ENCODE measurements around the gene RASSF3. TPM values are rescaled to one million over a fixed set of nuclear protein-coding genes. Genes with fewer than 3 reads are reported as not detected.
A peak's percentile ranks its signal among the peaks of the same experiment; 100 is the strongest.

RASSF3 gene
- total RNA-seq, 1 experiment from 2014 or later, result 30.5 TPM

- BruUV-seq (replicated peaks), result no TSS peak
- Mint-ChIP-seq H3K4me3 (ENCODE audit: unreplicated experiment) (no peak overlapping the region), H3K27me3 (ENCODE audit: insufficient read depth, unreplicated experiment) (no peaks in the 10 kb centered on the region), H3K9me3 (ENCODE audit: unreplicated experiment) (no peaks in the 10 kb centered on the region), H3K4me1 (ENCODE audit: insufficient read depth, unreplicated experiment) (peaks cover 4% of the 10 kb centered on the region), H3K36me3 (ENCODE audit: insufficient read depth, unreplicated experiment) (peaks cover 9% of the 10 kb centered on the region), H3K27ac (ENCODE audit: low read depth, unreplicated experiment) (no peak overlapping the region)
- TF ChIP-seq CTCF (IDR thresholded peaks at IDR 0.05; ENCODE audit: unreplicated experiment), result no peak
- intact Hi-C loops (cut with micrococcal nuclease), result no loop called here
- no peak for DNase-seq (ENCODE audit: unreplicated experiment)
- ChIA-PET POLR2A (interaction anchor here (0.6 to 1.4 kb wide), 4 partner anchors 9 to 139 kb away, joined by 3 to 4 read pairs (median 4); no protein-coding TSS in a partner anchor), CTCF (interaction anchor here (1.2 kb wide), 1 partner anchor 24 kb away, joined by 3 read pairs; no protein-coding TSS in a partner anchor)
Observed at GRCh38 chr12:64655141-64655540, 44.8 kb downstream of the RASSF3 start.

- no peak for TF ChIP-seq CTCF (IDR thresholded peaks at IDR 0.05; ENCODE audit: unreplicated experiment)
- Mint-ChIP-seq H3K36me3 (ENCODE audit: insufficient read depth, unreplicated experiment) (peaks cover 9% of the 10 kb centered on the region), H3K27ac (ENCODE audit: low read depth, unreplicated experiment) (no peak overlapping the region), H3K4me3 (ENCODE audit: unreplicated experiment) (no peak overlapping the region), H3K9me3 (ENCODE audit: unreplicated experiment) (no peaks in the 10 kb centered on the region), H3K4me1 (ENCODE audit: insufficient read depth, unreplicated experiment) (peaks cover 4% of the 10 kb centered on the region), H3K27me3 (ENCODE audit: insufficient read depth, unreplicated experiment) (no peaks in the 10 kb centered on the region)
- intact Hi-C loops (cut with micrococcal nuclease), result no loop called here
- no peak for DNase-seq (ENCODE audit: unreplicated experiment)
- CTCF ChIA-PET, result interaction anchor here (0.6 kb wide), 1 partner anchor 256 kb away, joined by 3 read pairs; no protein-coding TSS in a partner anchor
- no TSS peak for BruUV-seq (replicated peaks)
- POLR2A ChIA-PET, result interaction anchor here (1.5 kb wide), 1 partner anchor 9 kb away, joined by 3 read pairs; no protein-coding TSS in a partner anchor
Observed at GRCh38 chr12:64656429-64656828, 46.1 kb downstream of the RASSF3 start.

GRCh38 chr12:64658892-64659481 is 48.7 kb downstream of the RASSF3 start:
- BruUV-seq (replicated peaks), result no TSS peak
- no peak for TF ChIP-seq CTCF (IDR thresholded peaks at IDR 0.05; ENCODE audit: unreplicated experiment)
- ChIA-PET CTCF (interaction anchor here (0.8 kb wide), 1 partner anchor 13 kb away, joined by 3 read pairs; no protein-coding TSS in a partner anchor), POLR2A (interaction anchor here (1.9 kb wide), 1 partner anchor 11 kb away, joined by 9 read pairs; no protein-coding TSS in a partner anchor)
- peaks cover 9% of the 10 kb centered on the region for H3K36me3 Mint-ChIP-seq (ENCODE audit: insufficient read depth, unreplicated experiment)
- peaks cover 15% of the 10 kb centered on the region for H3K4me1 Mint-ChIP-seq (ENCODE audit: insufficient read depth, unreplicated experiment)
- no peak for DNase-seq (ENCODE audit: unreplicated experiment)
- no peaks in the 10 kb centered on the region for H3K9me3 Mint-ChIP-seq (ENCODE audit: unreplicated experiment)
- no peak overlapping the region for H3K4me3 Mint-ChIP-seq (ENCODE audit: unreplicated experiment)
- no peaks in the 10 kb centered on the region for H3K27me3 Mint-ChIP-seq (ENCODE audit: insufficient read depth, unreplicated experiment)
- intact Hi-C loops (cut with micrococcal nuclease), result no loop called here
- no peak overlapping the region for H3K27ac Mint-ChIP-seq (ENCODE audit: low read depth, unreplicated experiment)

GRCh38 chr12:64660237-64661018 is 50.1 kb downstream of the RASSF3 start:
- ChIA-PET POLR2A (interaction anchor here (0.6 to 1.9 kb wide), 6 partner anchors 9 to 52 kb away, joined by 3 to 9 read pairs (median 4); no protein-coding TSS in a partner anchor), CTCF (interaction anchor here (0.5 to 1.4 kb wide), 4 partner anchors 9 to 117 kb away, joined by 3 to 5 read pairs (median 3); no protein-coding TSS in a partner anchor)
- peaks cover 9% of the 10 kb centered on the region for H3K36me3 Mint-ChIP-seq (ENCODE audit: insufficient read depth, unreplicated experiment)

More at GRCh38 chr12:64660237-64661018, 50.1 kb downstream of the RASSF3 start:
- BruUV-seq (replicated peaks), result no TSS peak
- H3K4me3 Mint-ChIP-seq (ENCODE audit: unreplicated experiment), result no peak overlapping the region
- H3K9me3 Mint-ChIP-seq (ENCODE audit: unreplicated experiment), result no peaks in the 10 kb centered on the region
- H3K4me1 Mint-ChIP-seq (ENCODE audit: insufficient read depth, unreplicated experiment), result peaks cover 11% of the 10 kb centered on the region
- TF ChIP-seq CTCF (IDR thresholded peaks at IDR 0.05; ENCODE audit: unreplicated experiment), result no peak
- peak overlapping the region; percentile 8 for H3K27ac Mint-ChIP-seq (ENCODE audit: low read depth, unreplicated experiment)
- no peaks in the 10 kb centered on the region for H3K27me3 Mint-ChIP-seq (ENCODE audit: insufficient read depth, unreplicated experiment)
- DNase-seq (ENCODE audit: unreplicated experiment), result no peak
- intact Hi-C loops (cut with micrococcal nuclease), result no loop called here

Measured in MCF 10A (cell line).